ENCODE measurements around the gene SEC23A.
A peak's percentile ranks its signal among the peaks of the same experiment; 100 is the strongest.
"Not testable (repeated sequence)": the region's sequence is repeated elsewhere in the genome, so short reads cannot be mapped to it uniquely, and the experiment has no call there.

Gene SEC23A

DNA sequence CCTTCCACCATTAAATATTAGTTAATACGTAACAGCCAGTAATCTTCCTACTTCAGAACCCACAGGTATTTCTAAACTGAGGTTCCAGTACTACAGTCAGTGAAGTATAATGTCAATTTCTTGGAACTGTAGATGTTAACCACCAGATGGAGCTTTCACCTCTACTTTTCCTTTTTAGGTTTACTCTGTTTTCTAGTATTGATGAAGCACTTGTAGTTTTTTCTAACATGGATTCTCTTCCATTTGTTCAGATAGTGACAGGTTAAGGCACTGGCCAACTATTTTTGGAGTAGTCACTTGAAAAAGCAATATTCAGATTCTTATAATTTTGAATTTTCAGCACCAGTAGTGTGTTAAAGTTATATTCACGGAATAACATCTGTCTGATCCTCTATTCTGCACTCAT, 4.6 kb upstream of the SEC23A start:
- H2AK5ac ChIP-seq (ENCODE audit: low read length), result no peak overlapping the region
- peaks cover 6% of the 10 kb centered on the region for H3K79me2 ChIP-seq (ENCODE audit: control insufficient read depth, insufficient read depth, low read length, poor library complexity)
- H3K79me1 ChIP-seq (ENCODE audit: low read length), result peaks cover 7% of the 10 kb centered on the region
- H2AFZ ChIP-seq (ENCODE audit: insufficient read depth, low read length, poor library complexity), result no peak overlapping the region
- no peak overlapping the region for H4K12ac ChIP-seq (ENCODE audit: low read depth, low read length)
- H3K9me3 ChIP-seq (ENCODE audit: insufficient read depth, low read depth, low read length), result no peaks in the 10 kb centered on the region
- no peak overlapping the region for H3K4ac ChIP-seq (ENCODE audit: low read depth, low read length)
- H3K4me1 ChIP-seq (ENCODE audit: control insufficient read depth in 1 of 2, insufficient read depth in 2 of 2, low read length in 2 of 2), result no peaks in the 10 kb centered on the region
- WGBS (ENCODE audit: extremely low coverage, insufficient coverage, insufficient read length), result no CpG with 5 or more reads among the region's 2 CpGs
- no peak overlapping the region for H2BK5ac ChIP-seq (ENCODE audit: low read depth, low read length, poor library complexity)
- no peak overlapping the region for H3K23ac ChIP-seq (ENCODE audit: low read length)
- no peak overlapping the region for H3K4me3 ChIP-seq (ENCODE audit: low read depth, low read length)
- H2BK120ac ChIP-seq (ENCODE audit: insufficient read depth, low read length, poor library complexity), result no peak overlapping the region
- no peak overlapping the region for H3K14ac ChIP-seq (ENCODE audit: low read length)
- H3K18ac ChIP-seq (ENCODE audit: low read length), result no peak overlapping the region
- H3K36me3 ChIP-seq (ENCODE audit: control insufficient read depth in 1 of 2, insufficient read depth in 2 of 2, low read length in 2 of 2), result no peaks in the 10 kb centered on the region
- H4K91ac ChIP-seq (ENCODE audit: low read depth, low read length), result no peak overlapping the region
- no peak overlapping the region for H2BK12ac ChIP-seq (ENCODE audit: low read length)
- H3K4me2 ChIP-seq (ENCODE audit: low read length), result no peak overlapping the region
- no peaks in the 10 kb centered on the region for H3K27me3 ChIP-seq (ENCODE audit: insufficient read depth, low read length)
- no peak overlapping the region for H3K27ac ChIP-seq (ENCODE audit: low read depth, low read length)
- H3K9ac ChIP-seq (ENCODE audit: low read length), result no peak overlapping the region
- peak in 1 of 2 donors; percentile 60 for DNase-seq
- no peak overlapping the region for H4K8ac ChIP-seq (ENCODE audit: low read depth, low read length)

DNA sequence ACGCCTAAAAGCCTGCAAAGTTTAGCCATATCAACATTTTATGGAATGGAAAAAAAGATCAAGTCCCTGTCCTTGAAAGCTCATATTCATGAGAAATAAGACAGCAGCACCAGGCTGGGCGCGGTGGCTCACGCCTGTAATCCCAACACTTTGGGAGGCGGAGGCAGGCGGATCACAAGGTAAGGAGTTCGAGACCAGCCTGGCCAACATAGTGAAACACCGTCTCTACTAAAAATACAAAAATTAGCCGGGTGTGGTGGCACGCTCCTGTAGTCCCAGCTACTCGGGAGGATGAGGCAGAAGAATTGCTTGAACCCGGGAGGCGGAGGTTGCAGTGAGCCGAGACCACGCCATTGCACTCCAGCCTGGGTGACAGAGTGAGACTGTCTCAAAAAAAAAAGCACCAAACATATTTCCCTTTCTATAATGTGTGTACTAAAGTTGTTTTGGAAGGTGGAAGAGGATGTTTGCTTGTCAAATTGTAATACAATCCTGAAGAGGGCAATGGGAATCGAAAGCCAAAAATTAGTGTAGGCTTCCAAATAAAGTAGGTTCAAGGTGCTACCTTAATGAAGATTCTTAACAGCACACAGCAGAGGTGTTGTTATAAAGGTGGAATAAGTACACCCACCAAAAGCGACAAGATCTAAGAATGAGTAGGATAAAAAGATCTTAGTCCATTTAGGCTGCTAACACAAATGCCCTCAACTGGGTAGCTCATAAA, 1.2 kb upstream of the SEC23A start:
- no CpG with 5 or more reads among the region's 17 CpGs for WGBS (ENCODE audit: extremely low coverage, insufficient coverage, insufficient read length)
- not testable (repeated sequence) for H3K4ac ChIP-seq (ENCODE audit: low read depth, low read length); H3K4me3 ChIP-seq (ENCODE audit: low read depth, low read length); H2BK120ac ChIP-seq (ENCODE audit: insufficient read depth, low read length, poor library complexity); H3K14ac ChIP-seq (ENCODE audit: low read length); H3K79me1 ChIP-seq (ENCODE audit: low read length); H3K18ac ChIP-seq (ENCODE audit: low read length); H3K9ac ChIP-seq (ENCODE audit: low read length); H2AK5ac ChIP-seq (ENCODE audit: low read length); H3K9me3 ChIP-seq (ENCODE audit: insufficient read depth, low read depth, low read length); H3K36me3 ChIP-seq (ENCODE audit: control insufficient read depth in 1 of 2, insufficient read depth in 2 of 2, low read length in 2 of 2); H3K79me2 ChIP-seq (ENCODE audit: control insufficient read depth, insufficient read depth, low read length, poor library complexity); DNase-seq; H2AFZ ChIP-seq (ENCODE audit: insufficient read depth, low read length, poor library complexity); H4K8ac ChIP-seq (ENCODE audit: low read depth, low read length); H3K27me3 ChIP-seq (ENCODE audit: insufficient read depth, low read length); H3K4me1 ChIP-seq (ENCODE audit: control insufficient read depth in 1 of 2, insufficient read depth in 2 of 2, low read length in 2 of 2); H2BK12ac ChIP-seq (ENCODE audit: low read length); H3K23ac ChIP-seq (ENCODE audit: low read length); H2BK5ac ChIP-seq (ENCODE audit: low read depth, low read length, poor library complexity); H4K12ac ChIP-seq (ENCODE audit: low read depth, low read length); H3K27ac ChIP-seq (ENCODE audit: low read depth, low read length); H4K91ac ChIP-seq (ENCODE audit: low read depth, low read length)
- peak overlapping the region; percentile 61 for H3K4me2 ChIP-seq (ENCODE audit: low read length)

DNA sequence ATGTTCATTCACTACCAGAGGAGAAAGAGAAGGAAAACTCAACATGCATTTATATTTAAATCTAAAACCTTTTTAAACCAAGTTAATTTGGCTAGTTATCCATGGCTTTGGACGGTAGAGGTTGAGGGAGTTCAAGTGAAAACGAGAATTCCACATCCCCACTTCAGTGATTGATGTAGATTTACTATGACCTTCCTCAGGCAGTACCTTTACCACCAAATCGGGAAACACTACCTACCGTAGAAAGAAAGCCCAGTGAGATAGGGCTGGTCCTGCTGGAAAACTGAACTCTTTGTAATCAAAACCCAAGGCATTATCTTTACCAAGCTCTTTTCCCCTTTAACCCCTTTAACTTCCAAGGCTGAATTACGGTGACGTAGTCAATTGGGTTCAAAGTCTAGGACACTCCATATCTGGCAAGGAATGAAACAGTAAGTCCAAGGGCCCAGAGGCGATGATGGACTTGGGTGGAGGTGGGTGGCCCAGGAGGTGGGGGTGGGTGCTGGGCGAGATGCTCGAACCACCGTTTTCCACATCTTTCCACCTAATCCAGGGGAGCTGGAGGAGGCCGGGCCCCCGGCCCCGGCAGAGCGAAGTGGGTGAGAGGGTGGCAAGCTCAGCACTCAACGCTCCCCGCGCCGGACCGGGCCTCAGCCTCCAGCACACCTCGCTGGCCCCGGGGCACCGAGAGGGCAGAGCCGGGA, 618 bp downstream of the SEC23A start:
- WGBS (ENCODE audit: extremely low coverage, insufficient coverage, insufficient read length), result no CpG with 5 or more reads among the region's 23 CpGs
- peak overlapping the region; percentile 93 for H4K91ac ChIP-seq (ENCODE audit: low read depth, low read length)

DNA sequence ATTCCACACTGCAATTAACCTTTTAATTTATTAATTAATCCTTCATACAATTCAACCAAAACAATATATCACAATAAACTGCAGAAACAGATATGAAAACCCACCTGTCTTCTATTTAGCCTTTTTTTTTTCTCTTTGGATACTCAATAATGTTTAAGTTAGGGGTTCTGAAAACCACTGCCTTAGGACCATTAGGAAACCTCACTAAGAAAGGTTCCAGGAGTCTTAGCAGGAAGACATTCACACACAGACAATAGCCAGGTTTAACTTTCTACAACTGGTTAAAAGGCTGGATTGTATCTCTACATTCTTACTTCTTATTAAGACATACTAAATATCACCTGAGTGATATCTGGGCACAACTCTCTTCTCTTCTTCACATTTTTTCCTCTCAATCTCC, 3.3 kb downstream of the SEC23A start:
- Histone ChIP-seq H3K9ac (ENCODE audit: low read length) (no peak overlapping the region), H3K9me3 (ENCODE audit: insufficient read depth, low read depth, low read length) (no peaks in the 10 kb centered on the region), H3K23ac (ENCODE audit: low read length) (no peak overlapping the region), H3K27ac (ENCODE audit: low read depth, low read length) (no peak overlapping the region), H3K36me3 (ENCODE audit: control insufficient read depth in 1 of 2, insufficient read depth in 2 of 2, low read length in 2 of 2) (peaks cover 7 to 10% of the 10 kb centered on the region in 2 experiments), H4K8ac (ENCODE audit: low read depth, low read length) (no peak overlapping the region), H3K18ac (ENCODE audit: low read length) (no peak overlapping the region), H3K79me2 (ENCODE audit: control insufficient read depth, insufficient read depth, low read length, poor library complexity) (peaks cover 9% of the 10 kb centered on the region), H3K4me3 (ENCODE audit: low read depth, low read length) (no peak overlapping the region), H2BK12ac (ENCODE audit: low read length) (no peak overlapping the region), H4K91ac (ENCODE audit: low read depth, low read length) (no peak overlapping the region), H3K4ac (ENCODE audit: low read depth, low read length) (no peak overlapping the region), H3K4me1 (ENCODE audit: control insufficient read depth in 1 of 2, insufficient read depth in 2 of 2, low read length in 2 of 2) (peaks cover 0 to 2% of the 10 kb centered on the region in 2 experiments), H3K4me2 (ENCODE audit: low read length) (peak overlapping the region; percentile 24), H2AFZ (ENCODE audit: insufficient read depth, low read length, poor library complexity) (no peak overlapping the region), H2AK5ac (ENCODE audit: low read length) (no peak overlapping the region), H2BK5ac (ENCODE audit: low read depth, low read length, poor library complexity) (no peak overlapping the region), H4K12ac (ENCODE audit: low read depth, low read length) (no peak overlapping the region), H3K14ac (ENCODE audit: low read length) (no peak overlapping the region), H2BK120ac (ENCODE audit: insufficient read depth, low read length, poor library complexity) (no peak overlapping the region), H3K79me1 (ENCODE audit: low read length) (peaks cover 9% of the 10 kb centered on the region), H3K27me3 (ENCODE audit: insufficient read depth, low read length) (no peaks in the 10 kb centered on the region)
- DNase-seq, result no peak

More for the DNA sequence above, 618 bp downstream of the SEC23A start:
- H3K23ac ChIP-seq (ENCODE audit: low read length), result no peak overlapping the region
- peak overlapping the region; percentile 24 for H2AK5ac ChIP-seq (ENCODE audit: low read length)
- peak overlapping the region; percentile 92 for H3K18ac ChIP-seq (ENCODE audit: low read length)
- peak overlapping the region; percentile 76 for H4K12ac ChIP-seq (ENCODE audit: low read depth, low read length)
- H3K4me2 ChIP-seq (ENCODE audit: low read length), result peak overlapping the region; percentile 61
- peak overlapping the region; percentile 90 for H3K14ac ChIP-seq (ENCODE audit: low read length)
- H3K79me1 ChIP-seq (ENCODE audit: low read length), result peaks cover 9% of the 10 kb centered on the region
- H2AFZ ChIP-seq (ENCODE audit: insufficient read depth, low read length, poor library complexity), result peak overlapping the region; percentile 72
- H3K27ac ChIP-seq (ENCODE audit: low read depth, low read length), result peak overlapping the region; percentile 82
- peak overlapping the region; percentile 88 for H3K4me3 ChIP-seq (ENCODE audit: low read depth, low read length)
- H3K79me2 ChIP-seq (ENCODE audit: control insufficient read depth, insufficient read depth, low read length, poor library complexity), result peaks cover 9% of the 10 kb centered on the region
- H4K8ac ChIP-seq (ENCODE audit: low read depth, low read length), result peak overlapping the region; percentile 95
- H3K36me3 ChIP-seq (ENCODE audit: control insufficient read depth in 1 of 2, insufficient read depth in 2 of 2, low read length in 2 of 2), result peaks cover 0 to 5% of the 10 kb centered on the region in 2 experiments
- peak overlapping the region; percentile 59 for H3K9ac ChIP-seq (ENCODE audit: low read length)
- H2BK5ac ChIP-seq (ENCODE audit: low read depth, low read length, poor library complexity), result peak overlapping the region; percentile 58
- no peaks in the 10 kb centered on the region for H3K9me3 ChIP-seq (ENCODE audit: insufficient read depth, low read depth, low read length)
- peak overlapping the region; percentile 81 for H2BK120ac ChIP-seq (ENCODE audit: insufficient read depth, low read length, poor library complexity)
- H3K27me3 ChIP-seq (ENCODE audit: insufficient read depth, low read length), result no peaks in the 10 kb centered on the region
- no peak overlapping the region for H2BK12ac ChIP-seq (ENCODE audit: low read length)
- DNase-seq, result peak; percentile 27 to 72
- peak overlapping the region; percentile 93 for H3K4ac ChIP-seq (ENCODE audit: low read depth, low read length)
- peaks cover 0 to 2% of the 10 kb centered on the region in 2 experiments for H3K4me1 ChIP-seq (ENCODE audit: control insufficient read depth in 1 of 2, insufficient read depth in 2 of 2, low read length in 2 of 2)

All from trophoblast cell (in vitro differentiated cells and primary cell).